HEK293 (cell line): Measurements from ENCODE around the gene C1QTNF4.

Source experiments
- CTCF ChIA-PET: fragments of 350-600 bp; formaldehyde crosslinking; extraction: SDS; loops from one replicate; lab custom pipeline; 2021; ENCODE audit warnings: antibody characterized with exemption; lab: Yijun Ruan, JAX
- POLR2A ChIA-PET: fragments of 300-600 bp; formaldehyde crosslinking; extraction: SDS; loops from one replicate; lab custom pipeline; 2020; ENCODE audit warnings: antibody characterized with exemption, inconsistent platforms; lab: Yijun Ruan, JAX
- H3K27ac ChIP-seq: fragments of 200-500 bp; sonication (Bioruptor generic); 2 replicates; pipeline ENCODE4 v1.5.1; 2014; ENCODE audit warnings: low read depth, low read length, control low read depth, inconsistent platforms; ENCODE audit errors: extremely low read depth
- H3K36me3 ChIP-seq, 2 experiments: fragments of 200-500 bp in 1 of 2; sonication (Bioruptor generic) in 1 of 2; 1 replicate in 1 of 2; 2 replicates in 1 of 2; pipeline ENCODE4 v1.5.1; 2014 to 2017; ENCODE audit warnings: inconsistent platforms in 2 of 2, low read length in 2 of 2; ENCODE audit not compliant: control insufficient read depth in 2 of 2, insufficient read depth in 1 of 2
- H3K4me1 ChIP-seq: fragments of 200-500 bp; sonication (Bioruptor generic); 2 replicates; pipeline ENCODE4 v1.5.1; 2014; ENCODE audit warnings: mild to moderate bottlenecking, low read length, inconsistent platforms; ENCODE audit not compliant: control insufficient read depth, insufficient read depth
- H3K4me3 ChIP-seq: 2 replicates; pipeline ENCODE4 v1.5.1; 2011; ENCODE audit warnings: low read depth, mild to moderate bottlenecking, control low read depth, low read length, moderate library complexity
- H3K9me3 ChIP-seq: fragments of 200-500 bp; sonication (Bioruptor generic); 2 replicates; pipeline ENCODE4 v1.5.1; 2014; ENCODE audit warnings: low read depth, low read length, inconsistent platforms; ENCODE audit not compliant: control insufficient read depth, insufficient read depth
- RBAK ChIP-seq: fragments of 450-650 bp; formaldehyde crosslinking; IDR thresholded peaks from 2 replicates; pipeline ENCODE4 v1.5.1; 2016; ENCODE audit warnings: missing biosample characterization, missing genetic modification characterization
- SETDB1 ChIP-seq: IDR thresholded peaks from one replicate; pipeline ENCODE4 v1.6.1; 2017; ENCODE audit warnings: mild to moderate bottlenecking, low read length, moderate library complexity, mixed read lengths; ENCODE audit not compliant: insufficient read length
- ZBTB17 ChIP-seq: fragments of 450-650 bp; formaldehyde crosslinking; IDR thresholded peaks from 2 replicates; pipeline ENCODE4 v1.5.1; 2016; ENCODE audit warnings: missing biosample characterization, missing genetic modification characterization
- ZEB2 ChIP-seq: fragments of 450-650 bp; formaldehyde crosslinking; IDR thresholded peaks from 2 replicates; pipeline ENCODE4 v1.5.1; 2016; ENCODE audit warnings: missing biosample characterization, missing genetic modification characterization
- ZIC2 ChIP-seq: fragments of 450-650 bp; formaldehyde crosslinking; IDR thresholded peaks from 2 replicates; pipeline ENCODE4 v1.5.1; 2016; ENCODE audit warnings: missing biosample characterization, missing genetic modification characterization
- ZNF280D ChIP-seq: fragments of 450-650 bp; formaldehyde crosslinking; IDR thresholded peaks from 2 replicates; pipeline ENCODE4 v1.5.1; 2016; ENCODE audit warnings: missing biosample characterization, missing genetic modification characterization
- ZNF366 ChIP-seq: fragments of 450-650 bp; formaldehyde crosslinking; conservative IDR thresholded peaks from 2 replicates; pipeline ENCODE4 v1.5.1; 2016; ENCODE audit warnings: missing biosample characterization, missing genetic modification characterization
- ZNF426 ChIP-seq: fragments of 450-650 bp; formaldehyde crosslinking; IDR thresholded peaks from 2 replicates; pipeline ENCODE4 v1.5.1; 2017; ENCODE audit warnings: missing biosample characterization, missing genetic modification characterization, mild to moderate bottlenecking, inconsistent platforms, moderate library complexity
- ZNF561 ChIP-seq: fragments of 450-650 bp; IDR thresholded peaks from 2 replicates; pipeline ENCODE4 v1.5.1; 2018; ENCODE audit warnings: missing biosample characterization, missing genetic modification characterization, borderline replicate concordance
- ZNF571 ChIP-seq: fragments of 450-650 bp; formaldehyde crosslinking; IDR thresholded peaks from 2 replicates; pipeline ENCODE4 v1.5.0; 2017; ENCODE audit warnings: missing biosample characterization, missing genetic modification characterization
- ZNF596 ChIP-seq: fragments of 450-650 bp; IDR thresholded peaks from 2 replicates; pipeline ENCODE4 v1.5.0; 2018; ENCODE audit warnings: missing biosample characterization, mild to moderate bottlenecking, missing genetic modification characterization, moderate library complexity
- ZNF629 ChIP-seq: fragments of 450-650 bp; formaldehyde crosslinking; IDR thresholded peaks from 2 replicates; pipeline ENCODE4 v1.5.1; 2017; ENCODE audit warnings: missing biosample characterization, missing genetic modification characterization
- ZNF704 ChIP-seq: fragments of 450-650 bp; formaldehyde crosslinking; IDR thresholded peaks from 2 replicates; pipeline ENCODE4 v1.5.1; 2016; ENCODE audit warnings: missing biosample characterization, missing genetic modification characterization
- ZNF830 ChIP-seq: fragments of 450-650 bp; IDR thresholded peaks from 2 replicates; pipeline ENCODE4 v1.5.0; 2018; ENCODE audit warnings: missing biosample characterization, missing genetic modification characterization, low read depth, mild to moderate bottlenecking, moderate library complexity
- TF ChIP-seq, protein P1 (sequence below): IDR thresholded peaks from 2 replicates; pipeline ENCODE4 v1.6.1; 2011; ENCODE audit warnings: mild to moderate bottlenecking, low read depth, low read length, borderline replicate concordance
- TF ChIP-seq, protein P2 (sequence below): fragments of 450-650 bp; formaldehyde crosslinking; IDR thresholded peaks from 2 replicates; pipeline ENCODE4 v1.5.1; 2017; ENCODE audit warnings: missing biosample characterization, mild to moderate bottlenecking, missing genetic modification characterization, moderate library complexity
- TF ChIP-seq, protein P3 (sequence below): fragments of 450-650 bp; formaldehyde crosslinking; IDR thresholded peaks from 2 replicates; pipeline ENCODE4 v1.5.1; 2016; ENCODE audit warnings: missing biosample characterization, missing genetic modification characterization, borderline replicate concordance
- TF ChIP-seq, protein P4 (sequence below): fragments of 450-650 bp; formaldehyde crosslinking; conservative IDR thresholded peaks from 2 replicates; pipeline ENCODE4 v1.5.1; 2016; ENCODE audit warnings: low read depth, missing biosample characterization, missing genetic modification characterization

C1QTNF4 gene

DNA sequence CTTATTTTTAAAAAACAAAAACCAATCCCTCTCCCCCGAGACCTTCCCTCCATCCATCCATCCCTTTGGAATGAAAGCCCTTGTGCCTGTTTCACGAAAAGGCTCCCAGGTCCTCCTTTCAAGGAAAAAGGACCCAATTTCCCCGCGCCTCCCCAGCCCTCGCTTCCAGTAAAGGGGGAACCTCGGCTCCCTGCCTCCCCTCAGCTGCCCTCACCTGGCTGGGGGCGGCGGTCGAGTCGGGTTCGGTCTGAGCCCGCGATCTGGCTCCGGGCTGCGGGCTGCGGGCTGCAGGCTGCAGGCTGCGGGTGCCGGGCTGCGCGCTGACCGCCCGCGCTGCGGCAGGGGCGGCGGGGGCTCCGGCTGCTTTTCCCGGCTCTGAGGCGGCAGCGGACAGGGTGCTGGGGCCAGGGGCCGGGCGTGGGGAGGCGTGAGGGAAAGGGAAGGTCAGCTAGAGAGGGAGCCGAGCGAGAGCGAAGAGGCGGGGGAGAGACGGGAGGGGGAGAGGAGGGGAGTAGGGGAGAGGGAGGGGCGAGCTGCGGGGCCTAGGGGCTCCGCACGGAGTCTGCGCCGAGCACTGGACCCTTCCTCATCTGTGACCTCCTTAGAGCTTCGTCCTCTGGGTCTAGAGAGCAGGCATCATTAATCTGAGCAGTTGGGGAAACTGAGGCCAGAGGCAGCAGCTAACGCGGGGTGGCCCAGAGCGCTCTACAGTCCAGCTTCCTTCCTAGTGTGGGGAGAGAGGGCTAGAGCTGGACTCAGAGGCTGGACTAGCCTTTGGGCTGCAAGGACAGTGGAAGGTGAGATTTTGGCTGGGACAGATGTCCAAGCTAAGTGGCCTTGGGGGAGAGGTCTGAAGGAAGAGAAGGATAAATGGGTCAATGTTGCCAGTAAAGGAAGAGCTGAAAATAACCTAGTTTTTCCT is at the start of gene C1QTNF4:
C1QTNF4 (minus strand) TSS at position 478 of the 922 bp plus-strand sequence. CDS start 3,601 bp downstream, outside the sequence.
- POLR2A ChIA-PET: interaction anchor here (0.5 to 0.7 kb wide), 3 partner anchors 10 to 18 kb away, joined by 3 to 7 read pairs (median 4); partner anchors contain the start of genes KBTBD4 and NDUFS3
- CTCF ChIA-PET: interaction anchor here (1.3 kb wide), 1 partner anchor 23 kb away, joined by 3 read pairs; no protein-coding TSS in a partner anchor
- H3K4me3 ChIP-seq: peak within 1 kb of the TSS; percentile 44
- H3K9me3 ChIP-seq: no peaks in the 10 kb centered on the region
- H3K27ac ChIP-seq: no peak within 1 kb of the TSS
- no peaks in the 10 kb centered on the region for H3K4me1 ChIP-seq
- TF ChIP-seq ZNF366 (tag by site-specific recombination) (0 out of 2 replicates have a peak, but pooled peaks have one; percentile 41), ZBTB17 (tag by site-specific recombination) (peak; percentile 15; the same call in 1 of the 2 replicates)
- TF ChIP-seq, protein P1, sequence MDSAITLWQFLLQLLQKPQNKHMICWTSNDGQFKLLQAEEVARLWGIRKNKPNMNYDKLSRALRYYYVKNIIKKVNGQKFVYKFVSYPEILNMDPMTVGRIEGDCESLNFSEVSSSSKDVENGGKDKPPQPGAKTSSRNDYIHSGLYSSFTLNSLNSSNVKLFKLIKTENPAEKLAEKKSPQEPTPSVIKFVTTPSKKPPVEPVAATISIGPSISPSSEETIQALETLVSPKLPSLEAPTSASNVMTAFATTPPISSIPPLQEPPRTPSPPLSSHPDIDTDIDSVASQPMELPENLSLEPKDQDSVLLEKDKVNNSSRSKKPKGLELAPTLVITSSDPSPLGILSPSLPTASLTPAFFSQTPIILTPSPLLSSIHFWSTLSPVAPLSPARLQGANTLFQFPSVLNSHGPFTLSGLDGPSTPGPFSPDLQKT: no peak
- no peaks in the 10 kb centered on the region for H3K36me3 ChIP-seq

DNA sequence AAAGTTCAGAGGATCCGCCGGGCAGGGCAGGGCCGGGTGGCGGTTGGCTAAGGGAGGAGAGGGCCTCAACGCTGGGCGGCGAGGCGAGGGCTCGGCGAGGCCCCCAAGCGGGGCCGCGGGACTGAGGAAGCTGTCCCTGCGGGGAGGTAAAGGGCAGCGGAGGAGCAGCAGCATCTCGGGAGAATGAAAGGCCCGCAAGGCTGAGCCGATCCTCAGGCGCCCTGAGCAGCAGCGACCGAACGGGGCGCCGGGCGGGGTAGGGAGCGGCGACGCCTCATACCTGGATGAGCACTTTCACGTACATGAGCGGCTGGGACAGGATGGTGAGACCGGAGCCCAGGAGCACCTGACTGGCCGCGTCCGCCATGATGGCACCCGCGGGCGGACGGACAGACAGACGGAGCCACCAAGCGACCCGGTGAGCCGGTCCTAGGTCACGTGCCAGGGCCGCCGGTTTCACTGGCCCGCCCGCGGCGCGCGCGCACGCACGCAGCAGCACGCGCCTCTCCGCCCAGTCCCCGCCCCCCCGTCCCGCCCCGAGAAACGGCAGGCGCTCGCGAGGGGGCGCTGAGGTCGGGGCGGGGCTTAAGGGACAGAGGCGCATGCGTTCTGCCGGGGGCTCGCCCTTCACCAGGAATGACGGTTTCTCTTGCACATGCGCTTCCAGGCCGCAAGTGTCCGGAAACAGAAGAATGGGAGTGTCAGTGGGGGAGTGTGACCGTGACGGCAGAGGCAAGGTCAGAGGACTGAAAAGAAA is 48.1 kb upstream of the C1QTNF4 start, which contains the start of gene MTCH2:
MTCH2 (minus strand) TSS at position 461 of the 757 bp plus-strand sequence; CDS start at position 367, 94 bp downstream.
- Histone ChIP-seq H3K4me3 (peak within 1 kb of the TSS; percentile 93), H3K36me3 (peaks cover 2 to 25% of the 10 kb centered on the region in 2 experiments), H3K4me1 (no peaks in the 10 kb centered on the region), H3K9me3 (no peaks in the 10 kb centered on the region), H3K27ac (peak within 1 kb of the TSS; percentile 87)
- ChIA-PET CTCF (no interaction called here), POLR2A (interaction anchor here (0.6 to 1.0 kb wide), 2 partner anchors 74 to 197 kb away, joined by 3 to 4 read pairs; no protein-coding TSS in a partner anchor)
- TF ChIP-seq RBAK: no peak
- peak; percentile 29; the same call in 1 of the 2 replicates for TF ChIP-seq ZNF596 (tag by site-specific recombination)
- no peak for TF ChIP-seq ZNF830
- TF ChIP-seq, protein P2, sequence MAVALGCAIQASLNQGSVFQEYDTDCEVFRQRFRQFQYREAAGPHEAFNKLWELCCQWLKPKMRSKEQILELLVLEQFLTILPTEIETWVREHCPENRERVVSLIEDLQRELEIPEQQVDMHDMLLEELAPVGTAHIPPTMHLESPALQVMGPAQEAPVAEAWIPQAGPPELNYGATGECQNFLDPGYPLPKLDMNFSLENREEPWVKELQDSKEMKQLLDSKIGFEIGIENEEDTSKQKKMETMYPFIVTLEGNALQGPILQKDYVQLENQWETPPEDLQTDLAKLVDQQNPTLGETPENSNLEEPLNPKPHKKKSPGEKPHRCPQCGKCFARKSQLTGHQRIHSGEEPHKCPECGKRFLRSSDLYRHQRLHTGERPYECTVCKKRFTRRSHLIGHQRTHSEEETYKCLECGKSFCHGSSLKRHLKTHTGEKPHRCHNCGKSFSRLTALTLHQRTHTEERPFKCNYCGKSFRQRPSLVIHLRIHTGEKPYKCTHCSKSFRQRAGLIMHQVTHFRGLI (tag by site-specific recombination): 0 out of 2 replicates have a peak, but pooled peaks have one; percentile 27
- TF ChIP-seq, protein P3, sequence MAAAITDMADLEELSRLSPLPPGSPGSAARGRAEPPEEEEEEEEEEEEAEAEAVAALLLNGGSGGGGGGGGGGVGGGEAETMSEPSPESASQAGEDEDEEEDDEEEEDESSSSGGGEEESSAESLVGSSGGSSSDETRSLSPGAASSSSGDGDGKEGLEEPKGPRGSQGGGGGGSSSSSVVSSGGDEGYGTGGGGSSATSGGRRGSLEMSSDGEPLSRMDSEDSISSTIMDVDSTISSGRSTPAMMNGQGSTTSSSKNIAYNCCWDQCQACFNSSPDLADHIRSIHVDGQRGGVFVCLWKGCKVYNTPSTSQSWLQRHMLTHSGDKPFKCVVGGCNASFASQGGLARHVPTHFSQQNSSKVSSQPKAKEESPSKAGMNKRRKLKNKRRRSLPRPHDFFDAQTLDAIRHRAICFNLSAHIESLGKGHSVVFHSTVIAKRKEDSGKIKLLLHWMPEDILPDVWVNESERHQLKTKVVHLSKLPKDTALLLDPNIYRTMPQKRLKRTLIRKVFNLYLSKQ: no peak
- TF ChIP-seq ZEB2: peak; percentile 94
- peak; percentile 88 for TF ChIP-seq ZNF629
- no peak for TF ChIP-seq ZNF426 (tag by site-specific recombination)
- TF ChIP-seq ZNF704 (tag by site-specific recombination): 0 out of 2 replicates have a peak, but pooled peaks have one; percentile 56
- peak; percentile 63 for TF ChIP-seq ZIC2 (tag by site-specific recombination)
- no peak for TF ChIP-seq ZNF280D
- TF ChIP-seq ZNF561 (tag by site-specific recombination): no peak; the same call in 1 of the 2 replicates
- TF ChIP-seq, protein P4, sequence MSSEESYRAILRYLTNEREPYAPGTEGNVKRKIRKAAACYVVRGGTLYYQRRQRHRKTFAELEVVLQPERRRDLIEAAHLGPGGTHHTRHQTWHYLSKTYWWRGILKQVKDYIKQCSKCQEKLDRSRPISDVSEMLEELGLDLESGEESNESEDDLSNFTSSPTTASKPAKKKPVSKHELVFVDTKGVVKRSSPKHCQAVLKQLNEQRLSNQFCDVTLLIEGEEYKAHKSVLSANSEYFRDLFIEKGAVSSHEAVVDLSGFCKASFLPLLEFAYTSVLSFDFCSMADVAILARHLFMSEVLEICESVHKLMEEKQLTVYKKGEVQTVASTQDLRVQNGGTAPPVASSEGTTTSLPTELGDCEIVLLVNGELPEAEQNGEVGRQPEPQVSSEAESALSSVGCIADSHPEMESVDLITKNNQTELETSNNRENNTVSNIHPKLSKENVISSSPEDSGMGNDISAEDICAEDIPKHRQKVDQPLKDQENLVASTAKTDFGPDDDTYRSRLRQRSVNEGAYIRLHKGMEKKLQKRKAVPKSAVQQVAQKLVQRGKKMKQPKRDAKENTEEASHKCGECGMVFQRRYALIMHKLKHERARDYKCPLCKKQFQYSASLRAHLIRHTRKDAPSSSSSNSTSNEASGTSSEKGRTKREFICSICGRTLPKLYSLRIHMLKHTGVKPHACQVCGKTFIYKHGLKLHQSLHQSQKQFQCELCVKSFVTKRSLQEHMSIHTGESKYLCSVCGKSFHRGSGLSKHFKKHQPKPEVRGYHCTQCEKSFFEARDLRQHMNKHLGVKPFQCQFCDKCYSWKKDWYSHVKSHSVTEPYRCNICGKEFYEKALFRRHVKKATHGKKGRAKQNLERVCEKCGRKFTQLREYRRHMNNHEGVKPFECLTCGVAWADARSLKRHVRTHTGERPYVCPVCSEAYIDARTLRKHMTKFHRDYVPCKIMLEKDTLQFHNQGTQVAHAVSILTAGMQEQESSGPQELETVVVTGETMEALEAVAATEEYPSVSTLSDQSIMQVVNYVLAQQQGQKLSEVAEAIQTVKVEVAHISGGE (tag by site-specific recombination): peak; percentile 37; the same call in 1 of the 2 replicates
- TF ChIP-seq ZNF571 (tag by site-specific recombination): no peak
- TF ChIP-seq SETDB1: no peak
